ENCODE results near the gene KCNQ1.

Gene KCNQ1

DNA sequence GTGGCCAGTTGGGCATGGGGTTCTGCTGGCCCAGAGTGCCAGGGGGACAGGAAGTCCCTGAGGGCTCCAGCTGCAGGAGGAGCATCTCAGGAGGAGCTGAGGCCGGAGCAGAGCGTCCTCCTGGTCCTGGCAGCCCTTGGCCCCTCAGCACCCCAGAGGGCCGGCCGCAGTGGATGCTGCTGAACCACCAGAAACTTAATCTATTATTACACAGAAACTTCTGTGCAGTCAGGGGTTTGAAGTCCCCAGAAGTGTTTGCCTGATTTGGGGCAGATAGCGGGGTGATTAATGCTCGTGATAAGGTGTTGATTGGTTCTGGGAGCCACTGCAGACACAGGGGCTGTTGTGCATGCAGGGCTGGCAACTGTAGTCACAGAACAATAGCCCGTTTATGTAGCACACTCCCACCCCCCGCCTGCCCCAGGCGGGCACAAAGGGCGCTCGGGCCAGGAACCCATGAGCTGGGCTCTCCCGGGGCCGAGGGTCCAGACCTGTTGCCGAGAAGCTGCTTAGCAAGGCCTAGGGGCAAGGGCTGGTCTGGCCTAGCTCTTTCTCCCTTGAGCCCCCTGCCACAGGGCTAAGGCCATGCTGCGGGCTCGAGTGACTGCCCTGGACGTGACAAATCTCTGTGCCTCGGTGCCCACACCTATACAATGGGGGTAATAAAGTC lies 284.0 kb downstream of the KCNQ1 start:
- no peak for DNase-seq

DNA sequence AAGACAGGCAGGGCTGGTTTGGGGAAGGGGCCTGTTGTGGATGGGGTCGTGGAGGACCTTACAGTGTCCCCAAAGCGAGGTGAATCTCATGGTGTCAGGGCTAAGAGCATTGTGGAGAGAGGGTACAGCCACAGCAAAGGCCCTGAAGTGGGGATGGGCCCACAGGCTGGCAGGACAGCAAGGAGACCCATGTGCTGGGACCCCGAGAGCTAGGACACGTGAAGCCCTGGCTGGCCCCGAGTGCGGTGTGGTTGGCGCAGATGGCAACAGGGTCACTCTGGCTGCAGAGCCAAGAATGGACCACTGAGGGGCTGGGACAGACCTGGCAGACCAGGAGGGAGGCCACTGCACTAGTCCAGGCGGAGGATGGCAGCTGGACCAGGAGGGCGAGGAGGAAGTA lies 285.0 kb downstream of the KCNQ1 start:
- DNase-seq: no peak

DNA sequence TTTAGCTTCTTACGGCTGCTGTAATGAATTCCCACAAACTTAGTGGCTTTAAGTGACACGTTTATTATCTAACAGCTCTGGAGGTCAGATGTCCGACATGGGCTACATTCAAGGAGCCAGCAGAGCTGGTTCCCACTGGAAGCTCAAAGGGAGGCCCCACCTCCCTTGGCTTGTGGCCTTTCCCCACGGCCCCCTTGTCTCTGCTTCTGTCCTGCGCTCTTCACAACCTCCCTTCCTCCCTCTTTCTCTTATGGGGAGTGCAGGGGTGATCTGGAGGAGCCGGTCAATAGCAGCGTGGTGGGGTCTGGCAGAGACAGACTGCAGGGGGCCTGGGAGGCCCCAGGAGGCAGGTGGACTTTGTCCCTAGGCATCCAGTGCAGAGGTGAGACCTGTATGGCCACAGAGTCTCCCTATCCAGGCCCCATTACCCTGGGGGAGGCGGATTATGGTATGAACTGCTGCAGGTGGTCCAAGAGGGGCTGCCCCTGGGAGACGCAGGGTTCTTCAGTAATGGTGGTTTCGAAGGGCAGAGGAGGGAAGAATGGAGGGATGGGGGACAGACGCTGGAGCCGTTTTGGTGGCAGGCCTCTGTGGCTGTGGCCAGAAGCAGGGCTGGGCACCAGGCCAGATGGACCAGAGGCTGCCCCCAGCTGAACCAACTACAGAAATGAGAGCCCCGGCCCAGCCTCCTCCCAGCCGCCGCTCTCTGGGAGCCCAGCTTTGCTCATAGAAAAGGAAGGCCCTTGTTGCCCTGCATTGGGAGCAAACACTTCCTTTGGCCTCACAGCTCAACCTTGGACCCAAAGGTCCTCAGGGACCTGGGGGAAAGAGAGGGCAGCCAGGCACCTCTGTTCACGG lies 285.7 kb downstream of the KCNQ1 start:
- DNase-seq: no peak

DNA sequence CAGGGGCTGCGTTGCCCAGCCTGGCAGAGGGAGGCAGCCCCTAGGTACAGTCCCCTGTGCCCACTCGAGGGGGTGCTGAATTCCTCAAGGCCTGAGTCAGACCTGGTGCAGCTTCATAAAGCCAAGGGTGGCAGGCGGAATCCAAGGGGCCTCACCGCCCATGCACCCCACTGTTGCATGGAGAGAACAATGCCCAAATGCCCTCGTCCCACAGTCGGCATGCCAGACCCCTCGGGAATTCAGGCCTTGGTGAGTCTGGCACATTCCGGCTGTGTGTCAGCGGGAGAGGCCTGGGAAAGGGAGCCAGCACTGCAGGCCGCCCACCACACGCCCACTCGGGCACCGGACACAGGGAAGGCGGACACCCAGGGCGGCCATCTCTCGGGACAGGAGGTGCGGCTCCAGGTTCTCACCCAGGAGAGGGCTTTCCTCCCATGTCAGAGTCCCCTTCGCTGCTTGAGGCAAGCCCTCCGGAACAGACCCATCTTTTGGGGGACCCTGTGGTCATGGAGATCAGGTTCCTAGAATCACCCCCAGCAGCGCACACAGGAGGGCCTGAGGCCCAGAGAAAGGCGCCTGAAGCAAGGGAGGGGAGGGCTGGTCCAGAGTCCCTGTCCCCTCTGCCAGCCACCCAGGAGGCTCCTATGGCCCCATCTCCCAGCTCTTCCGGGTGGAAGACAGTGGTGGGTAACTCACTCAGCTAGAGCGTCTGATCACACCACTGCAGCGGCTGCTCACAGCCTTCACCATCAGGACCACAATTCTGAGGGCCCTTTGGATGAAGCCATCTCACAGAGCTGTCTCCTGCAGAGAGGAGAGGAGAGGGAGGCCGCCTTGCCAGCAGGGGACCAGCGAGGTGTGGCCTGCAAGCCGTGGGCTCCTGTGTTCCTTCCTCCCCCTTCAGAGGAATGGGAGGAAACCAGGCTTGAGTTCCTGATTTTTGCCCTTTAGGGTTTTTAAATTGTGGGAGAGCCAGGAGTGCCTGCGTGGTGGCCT lies 286.6 kb downstream of the KCNQ1 start:
- DNase-seq: no peak

DNA sequence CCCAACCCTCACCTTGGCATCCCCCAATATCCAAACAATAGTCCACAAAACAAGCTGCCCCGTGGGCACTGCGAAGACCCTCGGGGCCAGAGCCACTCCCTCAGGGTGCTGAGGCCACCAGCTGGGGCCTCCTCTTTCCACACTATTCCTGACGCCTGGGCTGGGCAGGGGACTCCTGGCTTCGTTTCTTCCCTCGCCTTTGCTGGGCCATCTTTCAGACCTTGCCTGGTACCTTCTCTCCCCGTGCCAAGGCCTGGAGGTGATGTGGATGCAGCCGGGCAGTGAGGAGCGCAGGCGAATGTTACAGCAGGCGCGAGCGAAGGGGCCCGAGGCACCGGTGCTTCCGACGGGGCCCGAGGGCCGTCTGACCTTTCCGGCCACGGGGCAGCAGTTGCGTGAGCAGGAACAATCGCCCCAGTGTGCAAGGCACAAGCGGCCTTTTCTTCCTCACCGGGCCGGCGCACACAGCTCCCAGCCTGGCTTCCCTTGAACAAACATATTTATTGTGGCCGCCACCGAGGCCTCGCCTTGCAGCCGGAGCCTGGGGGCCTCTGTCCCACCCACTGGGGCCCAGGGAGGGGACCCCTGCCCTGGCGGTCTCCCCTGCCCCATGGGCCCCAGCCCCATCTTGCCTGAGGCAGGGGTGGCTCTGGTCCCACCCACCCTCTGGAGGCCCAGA lies 287.6 kb downstream of the KCNQ1 start:
- no peak for DNase-seq

DNA sequence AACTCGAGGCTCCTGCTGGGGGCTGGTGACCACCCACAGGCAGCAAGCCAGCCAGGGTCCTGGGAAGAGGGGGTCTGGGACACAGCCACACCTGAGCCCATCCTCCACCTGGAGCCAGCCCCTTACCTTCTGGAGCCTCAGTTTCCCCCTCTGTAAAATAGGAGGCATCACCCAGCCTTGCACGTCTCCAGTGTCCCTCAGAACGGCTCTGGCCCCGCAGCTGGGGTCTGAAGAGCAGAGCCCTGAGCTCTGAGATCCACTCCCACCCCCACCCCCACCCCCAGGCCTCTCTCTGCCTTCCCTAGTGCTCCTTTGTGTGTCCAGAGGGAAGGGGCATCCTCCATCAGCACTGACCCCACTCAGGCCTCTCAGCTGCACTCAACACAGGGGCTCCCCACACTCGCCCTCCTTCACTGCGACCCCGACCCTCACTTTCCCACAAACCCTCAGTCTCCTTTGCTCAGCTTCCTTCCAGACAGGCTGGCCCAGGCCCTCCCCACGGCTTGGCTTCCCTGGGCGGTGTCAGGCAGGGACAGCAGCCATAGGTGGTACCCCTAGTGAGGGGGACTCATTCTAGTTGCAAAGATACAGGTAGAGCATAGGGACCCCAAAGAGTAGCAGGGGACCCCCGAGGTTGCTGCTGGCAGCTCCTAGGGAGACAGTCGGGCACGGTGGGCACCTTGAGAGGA lies 288.3 kb downstream of the KCNQ1 start:
- no peak for DNase-seq

DNA sequence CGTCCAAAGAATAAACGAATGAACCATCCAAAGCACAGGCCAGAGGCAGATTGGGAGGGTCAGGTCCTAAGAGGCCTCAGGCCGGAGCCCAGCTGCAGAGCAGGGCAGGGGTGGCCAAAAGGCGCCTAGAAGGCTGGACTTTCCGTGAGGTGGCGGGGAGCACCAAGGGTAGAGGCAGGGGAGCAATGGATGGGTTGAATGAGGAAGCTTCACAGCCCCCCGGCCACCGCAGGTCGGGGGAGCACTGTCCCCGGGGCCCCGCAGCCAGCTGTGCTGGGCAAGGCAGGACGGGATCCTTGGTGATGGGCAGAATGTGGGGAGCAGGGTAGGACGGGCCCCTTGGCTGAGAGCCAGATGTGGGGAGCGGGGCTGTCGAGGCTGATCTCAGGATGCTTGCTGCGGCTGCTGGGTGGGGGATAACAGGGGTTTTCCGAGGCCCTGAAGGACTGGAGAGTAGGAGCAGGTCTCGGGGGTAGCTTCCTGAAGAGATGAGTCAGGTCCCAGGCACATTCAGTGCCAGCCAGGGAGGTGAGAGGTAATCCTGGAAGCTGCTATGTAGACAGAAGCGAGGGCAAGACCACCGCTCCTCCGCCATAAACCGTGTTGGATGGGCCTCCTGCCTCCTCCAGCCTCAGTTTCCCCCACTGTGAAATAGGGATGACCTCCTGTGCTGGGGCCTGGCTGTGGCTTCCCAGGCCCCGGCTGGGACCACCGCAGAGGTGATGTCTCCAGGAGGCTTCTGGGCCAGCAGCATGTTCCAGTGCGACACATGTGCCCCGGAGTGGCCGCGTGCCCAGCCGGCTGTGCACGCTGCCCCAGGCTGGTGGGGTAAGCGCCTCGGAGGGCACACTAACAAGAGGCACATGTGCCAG lies 289.6 kb downstream of the KCNQ1 start:
- no peak for DNase-seq

DNA sequence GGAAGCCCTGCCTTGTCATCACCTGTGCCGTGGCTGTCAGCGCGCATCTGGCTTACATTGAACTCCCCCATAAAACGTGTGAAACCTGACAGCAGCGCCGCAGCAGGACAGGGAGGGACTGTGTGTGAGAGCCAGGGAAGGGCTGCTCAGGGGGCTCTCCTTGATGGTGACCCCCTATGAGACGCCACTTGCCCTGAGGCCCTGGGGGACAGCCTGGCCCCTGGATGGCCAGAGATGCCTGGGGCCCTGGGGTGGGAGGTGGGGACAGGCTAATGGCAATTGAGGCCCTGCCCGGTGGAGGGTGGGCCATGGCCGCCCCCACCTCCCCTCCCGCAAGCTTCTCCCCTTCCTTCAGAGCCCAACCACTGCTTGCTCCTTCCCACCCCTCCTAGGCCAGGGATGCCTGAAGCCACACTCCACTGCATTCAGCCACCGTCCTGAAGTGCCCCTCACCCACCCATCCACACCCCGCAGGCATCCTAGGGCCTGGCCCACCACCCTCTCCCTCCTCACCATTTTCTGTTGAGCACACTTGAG lies 290.3 kb downstream of the KCNQ1 start:
- DNase-seq: no peak

DNA sequence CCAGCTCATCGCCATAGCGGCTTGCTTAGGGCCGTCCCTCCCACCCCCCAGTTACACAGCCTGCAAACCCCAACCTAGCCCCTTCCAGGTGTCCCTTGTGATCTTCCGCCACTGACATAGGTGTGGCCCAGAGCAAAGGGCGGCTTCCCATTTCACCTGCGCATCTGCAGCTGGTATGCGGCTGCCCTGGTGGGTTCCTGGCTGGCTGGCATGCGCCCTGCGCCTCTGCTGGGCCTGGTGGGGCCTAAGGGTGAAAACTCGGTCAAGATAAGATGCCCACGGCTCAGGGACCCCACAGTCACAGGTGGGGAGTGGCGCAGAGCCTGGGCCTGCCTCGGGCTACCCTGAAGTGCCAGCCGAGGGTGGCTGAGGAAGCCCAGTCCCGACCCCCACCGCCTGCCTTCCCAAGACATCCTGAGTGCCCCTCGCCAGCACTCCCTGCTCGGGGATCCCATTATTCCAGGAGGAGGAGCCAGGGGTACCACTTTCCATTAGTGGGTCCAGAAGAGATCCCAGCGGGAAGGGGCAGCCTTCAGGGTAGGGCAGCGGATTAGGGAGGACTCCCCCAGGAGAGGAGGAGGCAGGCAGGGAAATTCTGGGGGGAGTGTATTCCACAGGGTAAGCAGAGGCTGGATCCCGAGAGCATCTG lies 291.9 kb downstream of the KCNQ1 start:
- DNase-seq: no peak

DNA sequence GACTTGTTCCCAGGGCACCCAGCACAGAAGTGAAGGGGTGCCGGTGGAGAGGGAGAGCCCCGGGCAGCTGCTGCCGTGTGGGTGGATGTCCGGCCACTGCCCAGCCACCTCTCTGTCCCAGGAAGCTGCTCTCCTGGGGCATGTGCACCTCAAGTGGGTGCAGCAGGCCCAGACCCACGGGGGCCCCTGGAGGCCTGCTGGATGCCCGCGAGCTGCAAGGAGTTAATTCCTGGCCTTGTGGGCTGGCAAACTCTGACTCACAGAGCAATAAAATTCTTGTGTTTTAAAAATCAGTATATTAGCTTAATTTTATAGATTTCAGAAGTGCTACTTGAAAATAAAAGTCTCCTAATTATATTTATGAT lies 292.4 kb downstream of the KCNQ1 start:
- DNase-seq: no peak

DNA sequence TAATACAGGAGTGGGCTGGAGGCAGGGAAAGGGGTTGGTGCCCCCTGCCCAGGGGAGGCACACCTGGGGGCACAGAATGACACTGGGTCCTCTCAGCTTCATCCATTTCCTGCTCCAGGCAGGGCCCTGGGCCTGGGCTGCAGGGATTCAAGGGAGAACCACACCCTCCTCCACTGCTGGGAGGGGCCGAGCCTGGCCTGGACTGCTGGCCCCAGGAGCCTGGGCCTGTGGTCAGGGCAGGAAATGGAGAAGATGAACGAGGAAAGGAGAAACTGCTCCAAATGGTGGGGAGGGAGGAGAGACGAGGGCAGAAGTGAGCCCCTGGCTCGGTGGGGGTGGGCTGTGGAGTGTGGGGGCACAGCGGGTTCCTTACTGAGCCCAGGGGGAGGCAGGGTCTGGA lies 293.1 kb downstream of the KCNQ1 start:
- DNase-seq: no peak

DNA sequence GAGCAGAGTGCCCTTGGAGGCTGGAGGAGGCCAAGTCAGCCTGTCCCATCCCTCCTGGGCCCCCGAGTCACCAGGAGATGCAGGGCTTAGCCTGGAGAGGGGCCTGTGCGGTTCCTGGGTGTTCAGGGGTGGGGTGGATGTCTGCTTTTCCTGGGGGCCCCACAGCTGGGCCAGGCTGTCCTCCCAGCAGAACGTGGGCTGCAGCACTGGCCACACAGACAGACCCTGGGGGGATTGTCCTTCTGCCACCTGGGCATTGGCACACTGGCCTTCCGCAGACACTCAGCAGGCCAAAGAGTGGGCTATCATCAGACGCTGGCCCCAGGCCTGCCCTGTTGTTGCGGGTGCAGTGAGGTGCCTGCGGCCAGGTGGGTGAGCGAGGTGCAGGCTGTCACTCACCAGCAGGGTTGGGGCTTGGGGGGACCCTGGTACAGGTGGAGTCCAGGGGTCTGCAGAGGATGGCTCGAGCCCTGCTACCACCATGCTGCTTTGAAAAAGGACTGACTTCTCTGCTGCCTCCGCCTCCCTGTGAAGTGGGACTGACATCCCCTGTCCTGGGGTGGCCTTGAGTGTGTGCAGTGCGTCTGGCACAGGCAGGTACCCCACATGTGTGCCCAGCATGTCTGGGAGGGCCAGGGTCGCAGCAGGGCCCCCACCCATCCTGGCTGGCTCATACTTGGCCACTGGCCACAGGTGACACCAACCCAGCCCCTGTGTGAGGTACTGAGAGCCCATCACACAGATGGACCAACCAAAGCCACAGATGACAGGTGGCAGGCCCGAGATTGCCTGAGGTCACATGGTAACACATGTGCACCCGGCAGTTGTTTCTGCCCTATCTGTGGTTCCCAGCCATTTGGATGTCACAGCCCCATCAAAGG lies 294.0 kb downstream of the KCNQ1 start:
- no peak for DNase-seq

DNA sequence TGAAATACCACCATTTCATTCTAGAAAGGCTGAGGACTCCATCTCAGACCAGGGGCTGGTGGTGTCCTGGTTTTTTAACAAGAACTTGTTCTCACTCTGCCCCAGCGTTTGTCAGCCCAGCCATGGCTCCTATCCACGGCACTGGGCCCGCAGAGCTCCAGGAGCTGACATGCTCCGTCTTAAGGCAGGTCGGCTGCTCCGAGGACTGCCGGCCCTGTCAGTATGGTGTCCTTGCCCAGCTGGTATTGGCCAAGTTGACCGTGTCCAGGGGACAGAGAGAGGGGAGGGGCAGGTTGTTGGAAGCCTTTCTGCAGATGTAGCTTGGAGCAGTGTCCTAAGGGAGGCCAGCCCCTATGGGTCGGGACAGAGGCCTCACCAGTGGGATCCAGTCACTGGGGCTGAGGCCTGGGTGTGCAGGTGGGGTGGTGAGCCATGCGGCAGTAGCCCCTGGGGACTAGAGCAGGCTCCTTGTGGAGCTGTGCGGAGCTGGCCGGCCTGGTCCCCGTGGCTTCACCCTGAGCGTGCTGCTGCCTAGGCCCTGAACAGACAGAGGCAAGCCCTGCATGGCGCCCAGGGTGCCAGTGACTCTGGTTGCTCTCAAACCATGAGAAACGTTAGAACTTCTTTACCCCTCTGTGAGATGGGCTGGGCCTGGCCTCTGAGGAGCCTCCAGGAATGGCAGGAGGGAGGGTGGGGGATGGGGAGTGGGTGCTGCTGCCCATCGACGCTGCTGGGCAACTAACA lies 294.9 kb downstream of the KCNQ1 start:
- DNase-seq: no peak

DNA sequence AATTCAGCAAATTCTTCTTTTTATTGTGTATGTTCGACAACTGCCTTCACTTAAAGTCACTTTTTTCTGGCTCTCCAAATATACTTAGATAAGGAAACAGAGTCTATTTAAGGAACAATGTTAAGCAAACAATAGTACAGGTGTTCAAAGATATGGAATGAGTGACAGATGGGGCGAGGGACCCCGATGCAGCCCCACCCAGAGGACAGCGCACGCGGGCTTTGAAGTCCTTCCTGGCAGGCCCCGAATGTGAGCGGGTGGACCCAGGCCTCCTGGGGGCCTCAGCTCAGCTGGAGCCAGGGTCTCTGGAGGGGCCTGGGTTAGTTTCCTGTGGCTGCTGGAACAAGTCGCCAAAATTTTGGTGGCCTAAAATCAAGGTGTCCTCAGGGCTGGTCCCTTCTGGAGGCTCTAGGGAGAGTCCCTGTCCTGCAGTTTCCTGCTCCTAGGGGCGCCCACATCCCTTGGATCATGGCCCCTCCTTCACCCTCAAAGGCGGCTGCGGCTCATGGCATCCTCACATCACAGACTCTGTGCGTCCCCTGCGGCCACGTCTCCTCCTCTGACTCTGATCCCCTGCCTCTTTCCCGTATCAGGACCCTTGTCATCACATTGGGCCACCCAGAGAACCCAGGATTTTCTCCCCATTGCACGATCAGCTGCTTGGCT lies 295.6 kb downstream of the KCNQ1 start:
- DNase-seq: no peak

DNA sequence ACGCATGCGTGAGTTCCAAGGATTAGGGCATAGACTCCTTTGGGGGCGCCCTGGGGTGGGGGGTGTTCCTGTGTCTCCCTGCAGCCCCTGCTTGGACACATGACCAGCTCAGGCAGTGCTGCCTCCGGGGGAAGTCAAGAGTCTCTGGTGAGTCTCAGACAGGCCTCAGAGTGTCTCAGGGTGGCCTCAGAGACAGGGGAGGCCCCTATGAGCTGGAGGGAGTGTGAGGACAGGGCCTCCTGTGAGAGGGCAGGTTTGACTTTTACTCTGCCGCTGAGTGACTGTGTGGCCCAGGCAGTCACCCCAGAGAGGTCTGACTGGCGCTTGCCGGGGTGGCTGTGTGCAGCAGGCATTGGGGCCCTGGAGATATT lies 296.2 kb downstream of the KCNQ1 start:
- DNase-seq: no peak

DNA sequence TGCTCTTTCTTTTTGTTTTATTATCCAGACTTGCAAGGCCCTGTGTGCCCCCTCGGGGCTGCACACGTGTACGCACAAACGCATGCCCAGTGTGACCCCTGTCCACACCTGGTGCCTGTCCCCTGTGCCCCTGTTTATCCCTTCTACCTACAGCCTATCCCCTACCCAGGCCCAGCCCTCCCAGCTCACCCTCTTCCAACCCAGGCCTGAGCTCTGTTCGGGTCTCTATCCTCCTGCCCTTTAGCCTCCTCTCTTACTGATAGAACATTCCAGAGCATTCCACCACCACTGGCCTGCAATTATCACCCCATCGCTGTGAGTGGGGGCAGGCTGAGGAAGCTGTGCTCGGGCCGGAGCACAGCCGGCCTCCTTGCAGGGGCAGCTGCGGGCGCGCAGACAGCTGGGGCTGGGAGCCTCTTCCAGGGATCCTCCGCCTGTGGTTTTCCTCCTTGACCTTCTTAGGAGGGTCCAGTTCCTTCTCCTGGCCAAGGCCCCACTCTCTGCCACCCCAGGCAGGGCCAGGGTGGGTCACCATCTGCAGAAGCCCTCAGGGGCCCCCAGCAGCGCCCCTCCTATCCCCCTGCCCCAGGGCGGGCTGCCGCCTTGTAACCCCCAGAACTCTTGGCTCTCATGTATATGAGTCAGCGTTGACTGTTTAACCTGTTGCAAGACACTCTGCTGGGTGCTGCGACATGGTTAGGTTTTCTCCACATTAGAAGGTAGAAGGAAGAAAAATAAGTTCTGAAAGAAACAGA lies 296.7 kb downstream of the KCNQ1 start:
- DNase-seq: no peak

DNA sequence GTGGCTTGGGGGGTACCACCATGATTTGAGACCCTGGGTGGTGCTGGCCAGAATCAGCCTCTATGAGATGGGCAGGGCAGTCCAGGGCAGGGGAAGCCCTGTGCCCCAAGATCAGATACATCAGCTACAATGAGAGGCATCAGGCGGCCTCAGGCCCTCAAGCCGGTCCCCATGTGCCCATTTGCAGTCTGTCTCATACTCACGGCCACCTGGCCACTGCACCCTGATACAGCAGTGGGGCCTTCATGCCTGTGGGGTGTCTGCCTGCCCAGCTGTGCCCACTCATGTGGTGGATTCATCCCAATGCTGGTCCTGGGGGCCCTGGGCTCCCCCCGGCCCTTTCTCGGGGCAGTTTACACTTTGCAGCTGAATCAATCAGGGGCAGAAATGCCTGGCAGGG lies 297.4 kb downstream of the KCNQ1 start:
- no peak for DNase-seq

All from KG1 (cell line).